Fibroblast of lung (primary cell): ENCODE measurements around the gene COA4. TPM values are rescaled to one million over a fixed set of nuclear protein-coding genes. Genes with fewer than 3 reads are reported as not detected.

Source experiments
- DNase-seq, 2 donors: peaks; one replicate each; pipeline versions ENCODE4 v3.0.0 to v3.0.0-alpha.2; 2010; ENCODE audit warnings: low read depth in 2 of 2
- H2AFZ ChIP-seq: 2 replicates; pipeline ENCODE4 v1.5.1; 2012; ENCODE audit warnings: low read length, control low read depth, inconsistent platforms
- H3K27ac ChIP-seq: 2 replicates; pipeline ENCODE4 v1.5.1; 2011; ENCODE audit warnings: low read length, control low read depth; ENCODE audit not compliant: insufficient read depth
- H3K27me3 ChIP-seq: 2 replicates; pipeline ENCODE4 v1.5.1; 2011; ENCODE audit warnings: mild to moderate bottlenecking, low read length; ENCODE audit not compliant: control insufficient read depth, insufficient read depth
- H3K36me3 ChIP-seq: 2 replicates; pipeline ENCODE4 v1.5.1; 2011; ENCODE audit warnings: low read length; ENCODE audit not compliant: control insufficient read depth, insufficient read depth
- H3K4me1 ChIP-seq: 2 replicates; pipeline ENCODE4 v1.5.1; 2011; ENCODE audit warnings: low read length; ENCODE audit not compliant: control insufficient read depth, insufficient read depth; ENCODE audit errors: extremely low read depth
- H3K4me2 ChIP-seq: 2 replicates; pipeline ENCODE4 v1.5.1; 2011; ENCODE audit warnings: low read length, control low read depth; ENCODE audit not compliant: insufficient read depth; ENCODE audit errors: extremely low read depth
- H3K4me3 ChIP-seq, 4 experiments: fragments of 200-600 bp in 1 of 4; sonication (generic) in 1 of 4; replicated peaks in 1 of 4; 2 replicates each; pipeline ENCODE4 v1.5.1; 2011 to 2016; ENCODE audit warnings: low read length in 4 of 4, low read depth in 3 of 4, mild to moderate bottlenecking in 3 of 4, control low read depth in 2 of 4, inconsistent platforms in 1 of 4, mixed read lengths in 1 of 4; ENCODE audit not compliant: insufficient read depth in 1 of 4; ENCODE audit errors: control extremely low read depth in 1 of 4
- H3K79me2 ChIP-seq: 2 replicates; pipeline ENCODE4 v1.5.1; 2012; ENCODE audit warnings: mild to moderate bottlenecking, low read length, inconsistent platforms; ENCODE audit not compliant: control insufficient read depth, insufficient read depth
- H3K9ac ChIP-seq: 2 replicates; pipeline ENCODE4 v1.5.1; 2011; ENCODE audit warnings: mild to moderate bottlenecking, low read length, control low read depth; ENCODE audit not compliant: insufficient read depth
- H3K9me3 ChIP-seq: 2 replicates; pipeline ENCODE4 v1.5.1; 2012; ENCODE audit warnings: low read depth, low read length; ENCODE audit not compliant: control insufficient read depth, insufficient read depth
- H4K20me1 ChIP-seq: 2 replicates; pipeline ENCODE4 v1.5.1; 2011; ENCODE audit warnings: low read length; ENCODE audit not compliant: control insufficient read depth, insufficient read depth; ENCODE audit errors: extremely low read depth
- CTCF ChIP-seq, 2 donors: IDR thresholded peaks in 1 of 2; conservative IDR thresholded peaks in 1 of 2; 1 replicate in 1 of 2; 2 replicates in 1 of 2; pipeline ENCODE4 v1.5.1; 2011 to 2012; ENCODE audit warnings: low read length in 2 of 2, control low read depth in 1 of 2, inconsistent platforms in 1 of 2, low read depth in 1 of 2, mild to moderate bottlenecking in 1 of 2
- EZH2 ChIP-seq: IDR thresholded peaks from 2 replicates; pipeline ENCODE4 v1.5.1; 2012; ENCODE audit warnings: low read length, control low read depth, mild to moderate bottlenecking; ENCODE audit errors: missing control alignments
- polyA plus RNA-seq, 2 donors: library from polyadenylated mRNA; depleted of rRNA in 1 of 2; stranded (reverse) in 1 of 2; unstranded in 1 of 2; fragments of >200 nt; gene quantifications; 2 replicates each; pipeline ENCODE4 v1.2.1, GENCODE V29; 2011 to 2012; ENCODE audit warnings: missing spikeins in 1 of 2
- total RNA-seq: library from RNA; depleted of rRNA; stranded (reverse); fragments of >200 nt; gene quantifications from 2 replicates; pipeline ENCODE4 v1.2.1, GENCODE V29; 2014

Gene COA4
- total and polyA plus RNA-seq, 2 donors (not counting 1 experiment from before 2014, with no cell fraction given) = 56.2 to 64.7 TPM

DNA sequence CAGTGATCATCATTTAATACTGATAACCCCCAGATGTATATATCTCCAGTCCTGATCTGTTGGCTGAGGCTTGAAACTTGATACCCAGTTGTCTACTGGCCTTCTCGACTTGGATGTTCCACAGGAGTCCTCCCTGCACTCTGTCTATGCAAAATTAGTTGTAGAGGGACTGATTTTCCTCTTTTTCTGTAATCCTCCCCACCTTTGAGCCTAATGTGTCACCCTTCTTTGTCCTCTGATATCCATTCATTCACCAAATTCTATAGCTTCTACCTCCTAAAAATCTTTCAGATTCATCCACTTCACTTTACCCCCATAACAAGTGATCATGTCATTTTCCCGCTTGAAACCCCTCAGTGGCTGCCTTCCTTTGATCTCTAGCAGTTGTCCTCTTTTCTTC lies 16.4 kb downstream of the COA4 start:
- H3K27me3 ChIP-seq = no peaks in the 10 kb centered on the region

GRCh38 chr11:73859671-73860070 lies 17.0 kb downstream of the COA4 start:
- no peak overlapping the region for H3K4me3 ChIP-seq
- peak in 1 of 2 donors; percentile 14 for DNase-seq
- H3K27me3 ChIP-seq = no peaks in the 10 kb centered on the region
- H3K79me2 ChIP-seq = no peaks in the 10 kb centered on the region
- H3K4me1 ChIP-seq = no peaks in the 10 kb centered on the region
- H3K36me3 ChIP-seq = no peaks in the 10 kb centered on the region
- H3K4me2 ChIP-seq = no peak overlapping the region
- H3K9me3 ChIP-seq = no peaks in the 10 kb centered on the region
- H2AFZ ChIP-seq = no peak overlapping the region
- no peaks in the 10 kb centered on the region for H4K20me1 ChIP-seq
- TF ChIP-seq EZH2 = no peak
- TF ChIP-seq CTCF (conservative IDR thresholded peaks at IDR 0.05 in 1 of 2, IDR thresholded peaks at IDR 0.05 in 1 of 2; ENCODE audit: low read depth in 1 of 2, low read length in 2 of 2) = no peak
- no peak overlapping the region for H3K27ac ChIP-seq
- H3K9ac ChIP-seq = no peak overlapping the region

More for the DNA sequence above, 16.4 kb downstream of the COA4 start:
- Histone ChIP-seq H2AFZ (no peak overlapping the region), H3K9me3 (no peaks in the 10 kb centered on the region), H3K4me1 (no peaks in the 10 kb centered on the region), H3K4me2 (no peak overlapping the region), H4K20me1 (no peaks in the 10 kb centered on the region), H3K79me2 (no peaks in the 10 kb centered on the region), H3K4me3 (no peak overlapping the region), H3K36me3 (no peaks in the 10 kb centered on the region), H3K9ac (no peak overlapping the region), H3K27ac (no peak overlapping the region)
- TF ChIP-seq CTCF (conservative IDR thresholded peaks at IDR 0.05 in 1 of 2, IDR thresholded peaks at IDR 0.05 in 1 of 2; ENCODE audit: low read depth in 1 of 2, low read length in 2 of 2) (no peak), EZH2 (no peak)
- no peak for DNase-seq

- no peak for DNase-seq
- Histone ChIP-seq H3K4me1 (no peaks in the 10 kb centered on the region), H2AFZ (no peak overlapping the region), H4K20me1 (no peaks in the 10 kb centered on the region), H3K79me2 (no peaks in the 10 kb centered on the region), H3K9ac (no peak overlapping the region), H3K36me3 (no peaks in the 10 kb centered on the region), H3K9me3 (no peaks in the 10 kb centered on the region), H3K27ac (no peak overlapping the region), H3K4me2 (no peak overlapping the region), H3K27me3 (no peaks in the 10 kb centered on the region), H3K4me3 (no peak overlapping the region)
- TF ChIP-seq EZH2 (no peak), CTCF (conservative IDR thresholded peaks at IDR 0.05 in 1 of 2, IDR thresholded peaks at IDR 0.05 in 1 of 2; ENCODE audit: low read depth in 1 of 2, low read length in 2 of 2) (no peak)
Measured at GRCh38 chr11:73856031-73856567, 20.5 kb downstream of the COA4 start.
